SW 1271 (cell line): ENCODE data around the gene FUOM.

ENCODE experiments used
- DNase-seq, 2 experiments: peaks; one replicate each; lab custom pipeline; 2025; lab: John Stamatoyannopoulos, UW

FUOM gene

DNA sequence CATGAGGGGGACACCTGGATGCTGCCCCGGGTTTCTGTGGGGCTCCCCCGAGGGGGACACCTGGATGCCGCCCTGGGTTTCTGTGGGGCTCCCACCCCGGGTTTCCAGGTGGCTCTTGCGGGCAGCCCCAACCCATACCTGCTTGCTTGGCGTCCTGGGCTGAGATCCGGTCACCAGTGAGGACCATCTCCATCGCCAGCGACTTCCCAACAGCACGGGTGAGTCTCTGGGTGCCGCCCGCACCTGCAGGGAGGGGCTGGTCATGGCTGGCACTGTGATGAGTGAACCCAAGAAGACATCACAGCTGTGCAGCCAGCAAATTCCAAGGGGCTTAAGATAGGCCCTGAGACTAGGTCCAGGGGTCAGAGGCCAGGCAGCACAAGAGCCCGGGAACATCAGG is 8.9 kb upstream of the FUOM start:
- no peak for DNase-seq

DNA sequence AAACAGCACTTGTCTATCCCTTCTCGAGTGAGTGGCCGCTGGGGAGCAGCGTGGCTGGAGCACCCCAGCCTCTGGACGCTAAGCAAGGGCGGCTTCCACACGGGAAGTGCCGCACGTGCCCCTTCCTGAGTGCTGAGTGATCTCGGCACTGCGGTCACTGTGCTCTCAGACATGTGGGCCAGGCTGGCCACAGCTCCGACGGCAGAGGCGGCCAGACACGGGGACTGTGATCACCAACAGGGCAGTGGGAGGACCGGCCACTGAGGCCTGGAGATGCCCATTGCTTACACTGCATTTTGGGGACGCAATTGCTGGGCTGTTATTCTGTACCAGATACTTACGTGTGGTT is 8.3 kb upstream of the FUOM start:
- no peak for DNase-seq

DNA sequence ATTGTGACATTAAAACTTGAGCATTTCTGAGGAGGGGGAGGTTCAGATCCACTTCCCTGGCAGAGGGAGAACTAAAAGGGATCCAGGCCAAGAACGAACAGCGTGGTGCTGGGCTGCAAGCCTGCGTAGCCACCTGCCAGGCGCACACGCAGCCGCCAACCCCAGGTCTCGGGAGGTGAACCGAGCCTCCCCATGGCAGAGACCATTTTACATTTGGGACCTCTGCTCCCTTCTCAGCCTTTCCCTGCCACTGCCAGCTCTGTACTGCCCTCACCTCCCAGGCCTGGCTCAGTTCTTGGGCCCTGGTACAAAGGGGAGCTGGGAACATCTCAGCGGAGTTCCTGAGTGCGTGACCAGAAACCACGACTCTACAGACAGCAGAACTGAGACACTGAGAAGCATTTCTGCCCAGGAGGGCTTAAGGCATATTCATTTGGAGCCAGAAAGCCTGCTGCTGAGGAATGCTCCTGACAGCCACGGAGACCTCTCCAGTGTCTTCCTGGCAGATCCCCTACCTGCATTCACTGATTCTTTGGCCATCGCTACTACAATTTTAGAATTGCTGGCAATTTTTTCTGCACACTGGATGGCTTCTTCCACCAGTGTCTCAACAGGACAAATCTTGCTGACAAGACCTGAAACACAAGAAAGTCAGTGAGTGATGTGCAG is 7.8 kb upstream of the FUOM start:
- no peak for DNase-seq

DNA sequence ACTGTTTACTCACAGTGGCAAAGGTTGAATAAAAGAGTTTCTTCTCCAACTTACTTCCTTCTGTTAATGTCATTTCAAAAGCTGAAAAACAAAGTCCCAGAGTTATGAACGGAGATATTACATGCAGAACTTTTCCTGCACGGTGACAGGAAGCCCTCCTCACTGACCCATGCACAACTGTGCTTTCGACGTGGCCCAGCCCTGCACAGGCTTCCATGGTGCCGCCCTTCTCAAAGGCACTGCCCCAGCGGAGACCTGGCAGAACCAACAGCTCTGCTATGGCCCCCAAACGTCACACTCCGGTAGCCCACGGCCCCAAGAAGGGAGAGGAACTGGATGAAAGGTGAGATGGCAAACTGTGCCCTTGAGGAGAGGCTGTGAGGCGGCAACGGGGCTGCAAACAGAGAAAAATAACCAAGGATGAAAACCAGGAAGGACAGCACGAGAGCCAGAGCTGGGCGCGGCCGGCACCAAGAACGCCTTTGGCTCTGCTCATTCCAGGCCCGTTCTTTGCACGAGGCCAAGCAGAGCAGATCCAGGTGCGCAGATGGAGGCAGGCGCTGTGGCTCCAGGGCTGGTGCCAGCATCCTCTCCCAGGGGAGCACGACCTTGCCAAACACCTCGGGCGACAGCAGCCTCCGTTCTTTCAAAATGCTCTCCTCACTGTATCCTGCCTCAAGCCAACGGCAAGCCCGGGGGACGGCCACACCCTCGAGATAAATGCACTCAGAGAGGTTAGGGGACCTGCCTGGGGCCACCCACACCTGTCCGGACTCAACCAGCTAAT is 7.0 kb upstream of the FUOM start:
- DNase-seq, result no peak

DNA sequence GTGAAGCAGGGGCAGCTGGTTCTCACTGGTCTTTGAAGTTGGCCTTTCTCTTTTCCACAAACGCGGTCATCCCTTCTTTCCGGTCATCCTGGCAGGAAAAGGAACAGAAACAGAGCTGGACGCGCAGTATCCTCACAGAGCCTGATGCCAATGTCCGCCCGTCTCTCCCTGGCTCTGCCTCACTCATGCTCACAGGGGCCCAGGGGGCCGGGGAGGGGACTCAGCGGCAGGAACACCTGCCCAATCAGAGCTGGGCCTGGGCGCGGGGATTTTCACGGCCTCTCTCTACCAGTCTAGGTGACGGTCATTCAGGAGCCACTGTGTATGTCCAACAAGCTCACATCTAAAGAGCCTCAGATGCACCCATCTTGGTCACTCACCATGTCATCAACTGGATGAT is 5.0 kb upstream of the FUOM start:
- DNase-seq, result no peak

DNA sequence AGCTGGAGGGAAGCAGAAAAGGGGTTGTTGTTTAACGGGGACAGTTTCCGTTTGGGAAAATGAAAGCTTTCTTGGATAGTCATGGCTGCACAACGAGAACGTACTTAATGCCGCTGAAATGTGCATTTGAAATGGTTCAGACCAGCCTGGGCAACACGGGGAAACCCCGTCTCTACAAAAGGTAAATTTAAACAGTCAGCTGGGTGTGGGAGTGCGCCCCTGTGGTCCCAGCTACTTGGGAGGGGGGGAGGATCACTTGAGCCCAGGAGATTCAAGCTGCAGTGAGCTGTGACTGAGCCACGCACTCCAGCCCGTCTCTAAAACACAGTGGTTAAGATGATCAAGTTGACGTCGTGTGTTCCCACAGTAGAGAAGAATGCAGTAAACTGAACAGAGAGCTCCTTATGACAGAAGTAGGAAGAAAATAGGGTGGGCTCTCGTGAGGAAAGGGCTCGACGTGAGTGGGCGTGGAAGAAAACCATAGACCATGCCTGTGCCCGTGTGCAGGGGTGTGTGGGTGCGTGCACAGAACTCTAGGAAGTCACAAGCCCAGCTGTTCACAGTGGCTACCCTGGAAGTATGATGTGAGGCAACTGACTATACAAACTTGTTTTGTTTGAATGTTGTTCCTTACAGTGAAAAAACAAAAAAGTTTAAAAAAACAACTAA is 4.1 kb upstream of the FUOM start:
- no peak for DNase-seq

DNA sequence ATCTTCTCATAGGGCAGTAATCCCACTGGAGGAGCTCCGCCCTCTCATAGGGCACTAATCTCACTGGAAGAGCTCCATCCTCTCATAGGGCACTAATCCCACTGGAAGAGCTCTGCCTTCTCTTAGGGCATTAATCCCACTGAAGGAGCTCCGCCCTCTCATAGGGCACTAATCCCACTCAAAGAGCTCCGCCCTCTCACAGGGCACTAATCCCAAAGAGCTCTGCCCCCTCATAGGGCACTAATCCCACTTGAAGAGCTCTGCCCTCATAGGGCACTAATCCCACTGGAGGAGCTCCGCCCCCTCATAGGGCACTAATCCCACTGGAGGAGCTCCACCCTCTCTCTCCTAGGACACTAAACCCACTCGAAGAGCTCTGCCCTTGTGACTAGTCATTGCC is 3.4 kb upstream of the FUOM start:
- no peak for DNase-seq

DNA sequence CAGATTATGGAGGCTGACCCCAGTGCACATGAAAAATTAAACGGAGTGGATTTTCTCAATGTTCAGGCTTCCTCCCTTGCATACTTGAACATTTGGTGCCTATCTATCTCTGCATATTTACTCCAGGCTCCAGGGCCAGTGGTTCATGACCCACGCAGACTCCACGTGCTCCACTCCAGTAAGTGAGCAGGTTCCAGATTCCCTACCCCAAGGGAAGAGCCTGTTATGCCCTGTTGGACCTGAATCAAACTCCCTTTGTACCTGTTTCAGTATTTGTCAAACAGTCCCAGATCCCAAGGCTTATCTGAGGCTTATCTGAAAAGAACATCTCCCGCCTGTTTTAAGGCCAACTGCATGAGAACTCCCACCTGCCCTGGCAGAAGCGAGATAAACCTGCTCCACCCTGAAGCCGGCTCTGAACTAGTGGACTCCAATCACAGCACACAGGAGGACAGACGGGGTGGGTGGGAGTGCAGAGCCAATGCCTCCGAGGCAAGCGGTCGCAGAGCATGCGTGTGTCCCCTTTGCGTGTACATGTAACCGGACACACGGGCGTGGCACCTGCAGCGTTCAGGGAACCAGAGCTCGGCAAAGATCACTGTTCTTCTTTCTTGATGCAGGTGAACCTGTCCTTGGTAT is 2.3 kb upstream of the FUOM start:
- DNase-seq, result no peak

DNA sequence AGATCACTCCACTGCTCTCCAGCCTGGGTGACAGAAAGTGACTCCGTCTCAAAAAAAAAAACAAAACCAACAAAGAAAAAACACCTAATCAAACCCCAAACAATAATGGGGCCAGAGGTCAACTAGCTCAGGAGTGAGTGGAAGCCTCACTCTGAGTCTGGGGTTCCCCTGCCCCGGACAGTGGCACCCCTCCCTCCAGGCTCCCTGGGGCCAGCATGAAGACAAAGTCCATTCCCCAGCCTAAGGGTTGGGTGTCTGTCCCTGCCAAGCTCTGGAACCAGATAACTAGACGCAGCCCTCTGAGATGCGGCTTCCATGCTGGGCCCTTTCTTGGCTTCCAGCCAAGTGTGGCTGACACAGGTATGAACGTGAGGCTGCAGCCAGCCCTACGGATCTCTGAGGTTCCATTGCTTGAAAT is 1.7 kb upstream of the FUOM start:
- no peak for DNase-seq

DNA sequence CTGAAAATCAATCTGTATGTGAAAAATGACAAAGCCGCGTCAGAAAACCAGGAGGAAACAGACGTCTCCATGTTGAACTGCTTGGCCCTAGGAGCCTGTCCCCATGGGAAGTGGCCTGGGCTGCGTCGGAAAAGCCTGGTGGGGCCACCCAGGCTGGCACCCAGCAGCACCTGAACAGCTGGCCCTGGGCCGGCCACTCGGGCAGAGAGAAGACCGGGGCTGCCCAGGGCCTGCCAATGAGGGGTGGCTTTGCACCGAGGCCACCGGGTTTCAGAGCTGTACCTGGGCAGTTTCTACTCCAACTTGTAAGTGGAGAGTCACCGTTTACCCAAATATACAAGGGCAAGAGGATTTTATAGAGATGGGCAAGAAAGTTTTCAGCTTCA is 1.1 kb upstream of the FUOM start:
- no peak for DNase-seq

DNA sequence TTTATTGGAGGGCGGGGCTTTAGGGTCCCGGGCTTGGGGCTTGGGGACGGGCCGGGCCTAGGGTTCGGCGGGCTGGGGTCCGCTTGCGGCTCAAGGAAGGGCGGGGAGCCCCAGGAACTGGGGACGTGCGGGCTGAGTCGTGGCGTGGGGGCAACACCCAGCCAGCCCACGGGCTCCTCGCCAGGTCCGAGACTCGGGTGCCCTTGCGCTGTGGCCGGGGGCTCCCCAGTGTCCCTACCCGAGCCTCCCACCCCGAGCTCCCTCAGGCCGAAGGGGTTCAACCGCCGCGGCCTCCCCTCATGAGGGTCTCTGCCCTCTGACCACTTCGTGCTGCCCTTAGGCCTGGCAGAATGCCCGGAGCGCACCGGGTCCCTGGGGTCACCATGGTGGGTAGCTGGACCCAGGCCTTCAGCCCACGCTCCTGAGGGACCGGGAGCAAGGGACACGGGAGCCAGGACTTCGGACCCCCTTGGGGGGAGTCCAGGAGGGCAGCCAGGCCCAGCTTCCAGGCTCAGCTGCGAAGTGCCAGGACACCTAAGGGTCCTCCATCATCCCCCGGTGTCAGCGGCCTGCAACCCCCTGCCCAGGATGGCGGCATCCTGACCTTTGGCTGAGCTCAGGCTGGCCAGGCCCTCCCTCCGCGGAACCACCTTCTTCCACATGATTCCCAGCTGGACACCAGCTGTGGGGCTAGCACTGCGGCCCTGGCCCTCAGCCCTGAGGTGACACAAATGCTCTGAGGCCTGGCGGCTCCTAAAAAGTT is 524 bp upstream of the FUOM start:
- DNase-seq, result no peak

DNA sequence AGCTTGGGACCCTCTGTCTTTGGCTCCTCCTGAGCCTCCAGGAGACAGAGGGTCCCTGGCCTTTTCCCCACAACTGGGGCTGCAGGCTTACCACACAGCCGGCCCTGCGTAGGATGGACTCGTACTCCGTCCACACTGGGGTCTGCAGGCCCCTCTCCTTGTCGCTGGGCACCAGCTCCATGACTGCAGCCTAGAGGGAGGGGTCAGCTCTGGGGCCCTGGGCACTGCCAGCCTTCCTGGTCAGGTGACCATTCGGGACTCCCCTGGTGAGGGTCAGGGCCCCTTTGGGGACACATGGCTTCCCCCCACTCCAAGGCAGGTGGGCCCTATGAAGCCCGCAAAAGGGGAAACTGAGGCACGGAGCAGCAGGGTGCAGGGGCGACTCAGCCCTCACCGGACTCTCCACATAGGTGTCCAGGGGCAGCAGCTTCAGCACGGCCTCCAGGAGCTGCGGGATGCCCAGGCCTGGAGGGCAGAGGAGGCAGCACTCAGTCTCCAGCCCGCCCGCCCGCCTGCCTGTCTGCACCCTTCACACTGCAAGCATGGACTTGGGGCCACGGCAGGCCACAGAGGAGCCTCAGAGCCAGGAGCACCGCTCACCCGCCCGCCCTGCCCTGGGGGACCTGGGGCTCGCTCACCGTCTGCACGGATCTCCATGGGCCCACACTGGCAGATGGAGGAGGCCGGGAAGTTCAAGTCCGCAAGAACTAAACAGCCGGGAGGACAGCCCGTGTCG is 1.1 kb downstream of the FUOM start:
- no peak for DNase-seq

DNA sequence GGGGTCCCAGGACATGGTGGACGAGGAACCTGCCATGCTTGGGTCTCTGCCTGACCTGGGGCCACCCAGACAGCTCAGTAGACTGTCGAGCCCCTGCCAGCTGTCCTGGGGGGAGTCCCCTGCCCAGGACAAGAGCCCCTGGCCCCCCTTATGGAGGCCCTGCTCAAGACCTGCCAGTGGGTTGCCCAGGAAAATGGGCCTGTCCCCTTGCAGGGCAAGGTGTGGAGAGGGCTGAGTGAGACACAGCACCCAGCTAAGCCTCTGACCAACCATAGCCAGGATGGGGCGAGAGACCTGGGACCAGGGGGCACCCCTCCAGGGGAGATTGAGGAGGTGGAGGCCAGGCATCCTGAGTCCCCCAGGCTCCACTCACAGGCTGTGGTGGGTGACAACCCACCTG is 1.8 kb downstream of the FUOM start:
- DNase-seq, result no peak

DNA sequence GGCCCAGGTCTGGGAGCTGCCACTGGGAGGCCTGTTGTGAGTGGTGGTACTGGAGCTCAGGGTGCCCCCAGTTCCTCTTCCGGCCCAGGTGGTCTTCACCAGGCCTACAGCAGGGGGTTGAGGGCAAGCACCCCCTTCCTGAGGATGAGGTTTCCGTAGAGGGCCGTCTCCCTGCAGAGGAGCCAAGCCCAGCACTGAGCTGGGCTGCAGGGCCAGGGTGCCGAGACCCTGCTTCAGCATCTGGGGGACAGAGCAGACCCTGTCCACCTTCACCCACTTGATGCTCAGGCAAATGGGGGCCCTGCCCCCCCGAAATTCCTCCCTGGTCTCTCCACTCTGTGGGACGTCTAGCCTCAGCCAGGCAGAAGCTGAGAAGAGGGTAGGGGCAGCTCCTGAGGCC is 2.6 kb downstream of the FUOM start:
- no peak for DNase-seq

DNA sequence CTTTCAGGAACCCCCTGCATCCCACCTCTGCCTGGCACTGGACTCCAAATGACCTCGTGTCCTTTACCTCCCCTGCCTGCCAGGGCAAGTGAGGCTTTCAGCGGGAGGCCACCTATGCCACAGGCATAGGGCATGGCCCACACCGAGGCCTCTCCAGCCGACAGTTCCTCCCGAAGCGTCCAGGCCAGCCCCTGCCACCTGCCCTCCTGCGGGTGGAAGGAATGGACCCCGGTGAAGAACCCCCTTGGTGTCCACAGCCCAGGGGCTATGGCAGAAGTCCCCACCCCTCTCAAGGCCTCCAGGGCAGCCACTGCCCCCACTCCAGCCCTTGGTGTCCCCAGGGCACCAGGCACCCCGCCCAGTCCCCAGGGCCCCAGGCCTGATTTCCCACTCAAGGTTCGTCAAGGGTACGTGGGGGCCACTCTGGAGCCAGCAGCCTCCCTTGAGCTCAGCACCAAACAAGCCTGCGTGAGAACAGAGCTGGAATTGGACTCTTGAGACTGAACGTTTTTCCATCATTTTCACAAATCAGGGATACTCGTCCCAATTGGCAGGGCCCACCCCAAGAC is 3.1 kb downstream of the FUOM start:
- DNase-seq, result no peak

DNA sequence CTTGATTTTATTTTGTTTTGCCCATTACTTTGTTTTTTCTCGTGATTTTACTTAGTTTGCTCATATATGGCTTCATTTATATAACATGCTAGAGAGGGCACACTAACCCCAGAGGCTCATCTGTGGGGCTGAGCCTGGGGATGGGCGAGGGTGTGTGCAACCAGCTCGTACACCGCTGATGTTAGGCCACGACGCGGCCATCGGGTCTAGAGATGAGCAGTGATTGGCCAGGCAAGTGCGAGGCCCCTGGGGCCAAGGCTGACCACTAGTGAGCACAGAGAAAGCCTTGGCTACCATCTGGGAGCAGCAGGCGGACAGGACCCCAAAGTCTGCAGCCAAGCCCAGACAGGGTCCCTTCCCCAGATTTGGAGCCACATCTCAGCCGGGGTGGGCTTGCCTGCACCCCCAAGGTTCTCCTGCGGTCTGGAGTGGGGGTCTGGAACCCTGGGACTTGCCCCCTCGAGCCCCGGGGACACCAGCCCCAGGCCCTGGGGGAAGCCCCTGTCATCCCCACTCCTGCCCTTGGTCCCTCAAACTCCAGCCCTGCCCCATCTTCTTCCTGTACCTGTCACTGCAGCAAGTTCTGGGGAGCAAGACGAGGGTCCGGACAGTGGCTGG is 3.7 kb downstream of the FUOM start:
- DNase-seq, result no peak

DNA sequence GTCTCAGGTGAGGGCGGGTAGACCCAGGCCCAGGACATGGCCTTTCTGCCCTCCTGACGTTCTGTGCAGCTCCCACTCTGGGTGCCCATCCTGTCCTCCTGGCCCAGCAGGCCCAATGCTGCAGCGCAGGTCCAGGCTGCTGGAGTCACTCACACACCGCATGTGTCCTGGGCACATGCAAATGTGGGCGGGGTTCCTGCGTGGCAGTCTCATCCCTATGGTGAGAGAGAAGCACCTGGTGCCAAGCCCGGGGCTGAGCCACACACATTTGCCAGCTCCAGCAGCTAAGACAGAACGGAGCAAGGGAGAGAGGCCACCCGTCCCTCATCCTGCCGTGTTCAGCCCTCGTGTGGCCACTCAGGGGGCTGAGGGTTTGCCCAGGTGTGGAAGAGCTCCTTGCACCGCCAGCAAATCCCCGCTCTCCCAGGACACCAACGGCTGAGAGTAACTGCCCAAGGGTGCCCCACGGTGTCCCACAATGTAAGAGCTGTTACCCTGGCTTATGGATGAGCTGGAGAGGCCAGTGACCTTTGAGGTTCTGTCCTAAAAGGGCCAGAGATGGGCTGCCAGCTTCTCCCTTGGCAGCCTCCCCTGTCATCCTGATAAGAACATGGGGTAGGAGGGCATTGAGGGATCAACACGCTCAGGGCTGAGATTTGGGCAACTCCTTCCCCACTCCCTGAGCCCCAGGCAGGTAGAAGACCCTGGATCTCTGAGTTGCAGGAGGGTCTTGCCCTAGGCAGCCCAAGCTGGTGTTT is 4.4 kb downstream of the FUOM start:
- no peak for DNase-seq

DNA sequence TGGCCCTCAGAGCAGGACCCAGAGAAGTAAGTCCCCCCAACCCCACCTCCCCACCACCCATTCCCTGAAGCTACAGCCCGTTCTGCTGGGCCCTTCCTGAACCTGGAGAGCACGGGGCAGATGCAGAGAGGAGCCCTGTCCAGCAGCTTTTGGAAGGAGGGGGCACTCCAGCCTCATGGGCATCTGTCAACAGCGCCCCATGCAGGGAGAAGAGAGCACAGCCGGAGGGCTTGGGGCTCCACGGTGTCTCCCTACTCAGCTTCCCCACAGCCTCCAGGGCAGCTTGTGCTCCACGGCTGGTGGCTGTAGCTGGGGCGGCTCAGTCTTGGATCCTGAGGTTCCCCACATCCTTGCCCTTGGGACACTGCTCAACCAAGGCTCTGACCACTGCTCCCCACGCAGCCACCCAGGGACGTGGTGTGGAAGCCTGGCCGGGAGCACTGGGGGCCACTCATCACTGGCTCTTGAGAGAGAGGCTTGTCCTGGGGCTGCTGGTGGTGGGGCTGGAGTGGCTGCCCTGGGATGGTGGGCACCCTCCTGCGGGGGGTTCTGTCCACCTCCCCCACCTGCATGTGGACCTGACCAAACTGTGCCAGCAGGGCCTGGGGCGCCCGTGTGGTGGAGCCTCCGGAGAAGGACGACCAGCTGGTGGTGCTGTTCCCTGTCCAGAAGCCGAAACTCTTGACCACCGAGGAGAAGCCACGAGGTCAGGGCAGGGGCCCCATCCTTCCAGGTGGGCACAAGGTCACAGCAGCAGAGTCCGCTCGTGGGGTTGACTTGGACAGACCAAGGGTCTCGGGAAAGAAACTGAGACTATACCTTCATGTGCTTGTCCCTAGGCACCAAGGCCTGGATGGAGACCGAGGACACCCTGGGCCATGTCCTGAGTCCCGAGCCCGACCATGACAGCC is 6.2 kb downstream of the FUOM start:
- DNase-seq, result no peak

DNA sequence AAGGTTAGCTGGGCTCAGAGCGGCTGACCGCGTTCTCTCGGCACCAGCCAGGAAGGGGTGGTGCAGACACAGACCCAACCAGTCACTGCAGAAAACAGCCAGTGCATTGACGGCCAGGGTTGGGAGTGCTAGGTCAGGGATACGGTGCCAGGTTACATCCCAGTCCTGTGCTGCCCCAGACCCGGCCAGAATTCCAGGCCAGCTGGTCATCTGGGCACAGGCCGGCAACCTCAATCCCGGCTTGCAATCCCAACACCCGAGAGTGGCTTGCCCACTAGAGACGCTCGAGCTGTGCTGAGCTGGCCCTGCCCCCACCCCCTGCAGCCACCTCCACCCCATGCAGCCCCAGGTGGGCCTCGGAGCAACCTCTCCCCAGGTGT is 6.9 kb downstream of the FUOM start:
- DNase-seq, result no peak
